HPDE6-E6E7 (cell line): ENCODE measurements around the gene TRIB2.

Experiments used
- DNase-seq: peaks from one replicate; pipeline ENCODE4 v3.0.0; 2011; ENCODE audit warnings: missing footprints; ENCODE audit errors: extremely low spot score

Gene TRIB2

DNA sequence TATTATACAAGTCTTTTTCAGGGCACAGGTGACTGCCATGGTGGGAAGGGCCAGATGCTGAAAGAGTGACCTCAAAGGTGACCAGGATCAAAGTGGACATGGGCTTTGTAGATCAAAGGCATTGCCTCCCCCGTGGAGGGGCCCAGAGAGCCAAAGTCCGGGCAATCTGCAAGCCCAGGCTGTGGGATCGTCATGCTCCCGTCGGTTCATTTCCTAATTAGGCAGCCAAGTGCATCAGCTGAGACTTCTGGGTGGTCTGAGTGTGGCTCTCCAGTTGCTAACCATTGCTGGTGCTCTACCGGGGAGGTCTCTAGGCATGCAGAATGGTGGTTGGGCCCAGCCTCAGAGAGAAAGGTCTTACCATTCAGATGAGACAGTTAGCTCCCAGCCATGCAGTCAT, 61.6 kb downstream of the TRIB2 start:
- no peak for DNase-seq

DNA sequence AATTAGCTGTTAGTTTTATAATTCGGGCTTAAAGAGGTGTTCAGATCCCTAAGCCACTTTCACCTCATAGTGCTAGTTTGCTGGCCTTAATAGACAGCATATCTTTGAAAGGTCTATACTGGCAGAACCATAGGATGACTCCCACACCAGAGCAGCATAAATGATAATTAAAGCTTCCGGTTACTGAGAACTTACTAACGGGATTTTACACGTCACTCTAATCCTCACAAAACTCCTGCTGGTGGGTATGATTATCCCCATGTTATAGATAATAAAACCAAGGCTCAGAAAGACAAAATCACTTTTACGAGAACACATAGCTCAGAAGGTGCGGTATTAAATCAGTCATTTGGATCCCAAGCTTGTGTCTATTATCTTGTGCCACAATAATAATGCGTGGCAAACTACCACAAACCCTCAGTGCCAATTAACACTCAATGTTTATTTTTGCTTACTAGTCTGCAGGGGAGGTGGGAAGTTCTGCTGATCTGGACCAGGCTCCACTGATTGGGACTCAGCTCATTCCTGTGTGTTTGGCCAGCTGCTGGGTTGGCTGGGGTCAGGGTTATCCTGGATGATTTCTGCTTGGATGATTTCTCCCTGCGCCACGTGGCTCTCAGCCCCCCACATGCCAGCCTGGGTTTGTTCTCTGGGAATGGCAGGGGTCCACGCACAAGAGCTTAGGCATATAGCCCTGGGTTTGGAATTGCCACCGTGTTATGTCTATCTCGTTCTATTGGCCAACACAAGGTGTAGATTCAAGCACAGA, 62.3 kb downstream of the TRIB2 start:
- no peak for DNase-seq

DNA sequence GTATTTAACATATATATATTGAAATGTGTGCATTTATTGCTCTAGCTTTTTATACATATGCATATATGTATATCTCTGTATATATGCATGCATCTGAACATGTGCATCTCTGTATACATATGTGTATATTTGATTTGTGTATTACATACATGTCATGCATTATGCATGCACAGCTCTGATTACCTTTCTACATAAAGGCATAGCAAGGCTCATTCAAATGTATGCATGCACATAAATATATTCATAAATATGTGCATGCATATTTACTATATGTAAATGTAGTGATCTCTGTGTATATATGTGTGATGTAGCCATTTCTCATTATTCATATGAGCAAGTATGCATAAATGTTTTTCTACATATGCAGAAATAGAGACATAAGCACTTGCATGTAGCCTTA, 64.6 kb downstream of the TRIB2 start:
- no peak for DNase-seq

DNA sequence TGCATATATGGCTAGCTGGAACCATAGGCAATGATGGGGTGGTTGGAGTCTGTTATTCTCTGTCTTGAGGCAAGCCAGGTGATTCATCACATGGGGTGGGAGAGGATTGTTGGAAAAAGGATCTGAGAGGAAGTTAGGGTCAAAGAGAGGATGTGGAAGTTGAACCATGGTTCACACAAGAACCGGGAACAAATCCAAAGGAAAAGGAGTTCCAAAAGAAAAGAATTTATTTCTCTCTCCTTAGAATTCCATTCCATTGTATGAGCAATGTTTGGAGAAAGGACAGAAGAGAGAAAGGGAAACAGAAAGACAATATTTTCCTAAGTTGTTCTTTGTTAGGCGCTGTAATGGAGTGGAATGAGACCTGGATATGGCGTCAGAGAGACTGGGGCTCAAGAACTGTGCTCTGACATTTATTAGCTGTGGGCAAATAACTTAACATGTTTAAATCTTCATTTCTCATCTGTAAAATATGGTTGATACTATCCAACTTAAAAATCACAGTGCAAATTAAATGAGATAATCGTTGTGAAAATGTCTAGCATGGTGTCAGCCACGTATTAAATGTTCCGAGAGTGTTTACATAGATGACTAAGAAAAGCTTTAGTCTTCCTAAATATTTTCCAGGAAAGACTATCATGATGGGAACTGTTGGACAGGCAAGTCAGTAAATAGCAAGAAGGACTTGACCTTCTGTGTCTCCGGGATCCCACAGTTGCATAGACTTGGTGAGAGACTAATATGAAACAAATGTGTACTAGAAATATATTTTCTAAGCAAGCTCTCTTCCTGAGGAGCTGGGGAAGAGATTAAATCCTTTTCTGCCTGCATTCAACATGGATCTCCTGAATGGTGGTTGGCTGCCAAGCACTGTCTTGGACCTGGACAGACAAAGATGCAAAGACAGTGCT, 71.4 kb downstream of the TRIB2 start:
- no peak for DNase-seq

DNA sequence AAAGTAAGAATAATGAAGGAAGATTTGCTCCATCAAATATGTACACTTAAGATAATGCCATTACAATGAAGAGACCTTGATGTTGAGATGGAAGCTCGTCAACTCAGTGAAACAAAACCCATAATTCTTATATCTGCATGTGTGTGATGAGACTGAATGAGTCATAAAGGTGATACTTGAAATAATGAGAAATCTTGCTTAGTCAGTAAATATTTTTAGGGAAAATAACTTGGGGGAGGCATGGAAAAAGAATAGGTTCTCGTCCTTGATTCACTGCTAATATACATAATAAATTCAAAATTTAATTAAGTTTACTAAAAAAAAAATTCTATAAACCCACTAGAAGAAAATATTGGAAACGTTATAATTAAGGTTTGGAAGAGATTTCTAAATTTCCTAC, 75.2 kb downstream of the TRIB2 start:
- no peak for DNase-seq
